NT2/D1 (cell line): ENCODE results near the gene PHF21B.

ENCODE experiments used
- SUZ12 ChIP-seq: IDR thresholded peaks from 2 replicates; pipeline ENCODE4 v1.6.1; 2011; ENCODE audit not compliant: insufficient read length, insufficient read depth; ENCODE audit errors: extremely low read depth
- YY1 ChIP-seq: IDR thresholded peaks from 2 replicates; pipeline ENCODE4 v1.6.1; 2011; ENCODE audit not compliant: insufficient read length, insufficient read depth
- ZNF274 ChIP-seq: IDR thresholded peaks from 2 replicates; pipeline ENCODE4 v1.6.1; 2011; ENCODE audit warnings: mild to moderate bottlenecking, low read depth, low read length

DNA sequence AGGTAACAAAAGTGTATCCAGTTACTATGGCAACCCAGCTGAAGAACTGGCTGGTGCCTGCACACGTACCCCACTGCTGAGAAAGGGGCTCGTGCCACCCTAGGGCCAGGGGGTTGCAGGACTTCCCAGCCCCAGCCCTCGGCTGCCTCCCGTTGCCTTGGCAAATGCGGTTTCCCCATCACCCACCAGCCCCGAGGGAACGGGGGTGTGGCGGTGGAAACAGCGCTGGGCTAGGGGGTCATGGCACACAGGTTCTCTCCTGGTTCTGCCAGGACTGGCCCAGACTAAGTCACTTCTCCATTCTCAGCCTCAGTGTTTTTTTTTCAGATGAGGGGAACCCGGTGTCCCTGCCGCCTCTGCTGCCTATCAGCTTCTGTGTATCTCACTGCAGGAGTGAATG lies 27.9 kb downstream of the PHF21B start:
- TF ChIP-seq ZNF274 (no peak), SUZ12 (no peak), YY1 (no peak)
